Lung microvascular endothelial cell (primary cell): ENCODE results near the gene HLA-A. TPM values are rescaled to one million over a fixed set of nuclear protein-coding genes. Genes with fewer than 3 reads are reported as not detected.

Experiments used
- DNase-seq, 2 donors: peaks; one replicate each; pipeline versions ENCODE4 v3.0.0 to v3.0.0-alpha.2; 2010; ENCODE audit warnings: low read depth in 2 of 2
- total RNA-seq: library from RNA; depleted of rRNA; stranded (reverse); fragments of >200 nt; gene quantifications from 2 replicates; pipeline ENCODE4 v1.2.1, GENCODE V29; 2014

HLA-A gene
- total RNA-seq, 1 donor from 2014 or later, result 593 TPM

- DNase-seq, result no peak
Observed at GRCh38 chr6:29933955-29934354, 8.4 kb upstream of the HLA-A start.

DNA sequence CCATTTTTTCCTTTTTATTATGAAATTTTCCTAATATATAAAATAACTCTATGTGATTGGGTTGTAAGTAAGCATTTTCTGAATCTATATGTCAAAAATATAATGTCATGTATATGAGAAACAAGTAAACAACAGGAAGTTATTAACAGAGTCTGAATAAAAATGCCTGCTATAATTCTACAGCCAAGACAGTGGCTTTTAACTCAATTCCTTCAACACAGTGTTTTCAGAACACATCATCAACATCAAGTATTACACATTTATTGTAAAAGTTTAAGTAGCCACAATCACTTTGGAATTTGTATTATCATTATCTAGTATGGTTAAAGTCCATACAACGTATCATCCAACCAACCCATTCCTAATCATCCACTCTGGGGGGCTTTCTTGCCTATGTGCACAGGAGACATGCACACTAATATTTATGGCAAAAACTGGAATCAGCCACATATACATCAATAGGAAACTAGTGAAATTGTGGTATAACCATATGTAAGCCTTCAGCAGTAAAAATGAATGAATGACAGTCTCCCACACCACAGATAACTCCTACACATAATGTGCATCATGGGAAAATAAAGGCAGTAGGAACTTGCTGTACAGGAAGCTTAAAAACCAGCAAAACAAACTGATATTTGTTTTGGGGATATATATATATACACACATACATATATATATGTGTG lies 6.9 kb upstream of the HLA-A start:
- no peak for DNase-seq

- DNase-seq, result no peak
Observed at GRCh38 chr6:29938746-29939508, 3.4 kb upstream of the HLA-A start.

DNA sequence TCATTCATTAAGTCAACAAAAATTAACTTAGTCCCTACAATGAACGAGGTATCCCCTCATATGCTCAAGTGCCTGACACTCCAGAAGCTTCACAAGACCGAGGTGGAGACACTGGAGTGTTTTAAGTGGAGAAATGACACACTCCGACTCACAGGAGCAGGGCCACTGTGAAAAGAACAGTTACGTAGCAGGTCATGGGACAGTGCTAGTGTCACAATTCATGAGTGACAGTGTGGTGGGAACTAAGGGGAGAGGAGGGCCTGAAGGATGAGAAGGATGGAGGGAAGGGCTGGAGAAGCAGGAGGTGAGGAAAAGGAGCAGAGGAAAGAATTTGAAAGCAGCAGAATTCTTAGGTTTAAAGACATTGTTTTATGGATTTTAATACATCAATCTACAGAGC lies 1.3 kb upstream of the HLA-A start:
- no peak for DNase-seq

GRCh38 chr6:29941471-29941870 lies 861 bp upstream of the HLA-A start:
- peak in 1 of 2 donors; percentile 23 for DNase-seq

DNA sequence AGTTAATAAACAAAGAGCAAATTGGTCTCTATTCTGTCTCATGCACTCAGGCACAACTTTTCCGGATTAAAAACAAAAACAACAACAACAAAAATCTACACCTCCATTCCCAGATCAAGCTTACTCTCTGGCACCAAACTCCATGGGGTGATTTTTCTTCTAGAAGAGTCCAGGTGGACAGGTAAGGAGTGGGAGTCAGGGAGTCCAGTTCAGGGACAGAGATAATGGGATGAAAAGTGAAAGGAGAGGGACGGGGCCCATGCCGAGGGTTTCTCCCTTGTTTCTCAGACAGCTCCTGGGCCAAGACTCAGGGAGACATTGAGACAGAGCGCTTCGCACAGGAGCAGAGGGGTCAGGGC lies 437 bp upstream of the HLA-A start:
- DNase-seq, result no peak

- DNase-seq, result peak; percentile 12 to 45
Observed at GRCh38 chr6:29943053-29943966, 978 bp downstream of the HLA-A start.

DNA sequence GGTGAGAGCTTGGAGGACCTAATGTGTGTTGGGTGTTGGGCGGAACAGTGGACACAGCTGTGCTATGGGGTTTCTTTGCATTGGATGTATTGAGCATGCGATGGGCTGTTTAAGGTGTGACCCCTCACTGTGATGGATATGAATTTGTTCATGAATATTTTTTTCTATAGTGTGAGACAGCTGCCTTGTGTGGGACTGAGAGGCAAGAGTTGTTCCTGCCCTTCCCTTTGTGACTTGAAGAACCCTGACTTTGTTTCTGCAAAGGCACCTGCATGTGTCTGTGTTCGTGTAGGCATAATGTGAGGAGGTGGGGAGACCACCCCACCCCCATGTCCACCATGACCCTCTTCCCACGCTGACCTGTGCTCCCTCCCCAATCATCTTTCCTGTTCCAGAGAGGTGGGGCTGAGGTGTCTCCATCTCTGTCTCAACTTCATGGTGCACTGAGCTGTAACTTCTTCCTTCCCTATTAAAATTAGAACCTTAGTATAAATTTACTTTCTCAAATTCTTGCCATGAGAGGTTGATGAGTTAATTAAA lies 3.0 kb downstream of the HLA-A start:
- no peak for DNase-seq

DNA sequence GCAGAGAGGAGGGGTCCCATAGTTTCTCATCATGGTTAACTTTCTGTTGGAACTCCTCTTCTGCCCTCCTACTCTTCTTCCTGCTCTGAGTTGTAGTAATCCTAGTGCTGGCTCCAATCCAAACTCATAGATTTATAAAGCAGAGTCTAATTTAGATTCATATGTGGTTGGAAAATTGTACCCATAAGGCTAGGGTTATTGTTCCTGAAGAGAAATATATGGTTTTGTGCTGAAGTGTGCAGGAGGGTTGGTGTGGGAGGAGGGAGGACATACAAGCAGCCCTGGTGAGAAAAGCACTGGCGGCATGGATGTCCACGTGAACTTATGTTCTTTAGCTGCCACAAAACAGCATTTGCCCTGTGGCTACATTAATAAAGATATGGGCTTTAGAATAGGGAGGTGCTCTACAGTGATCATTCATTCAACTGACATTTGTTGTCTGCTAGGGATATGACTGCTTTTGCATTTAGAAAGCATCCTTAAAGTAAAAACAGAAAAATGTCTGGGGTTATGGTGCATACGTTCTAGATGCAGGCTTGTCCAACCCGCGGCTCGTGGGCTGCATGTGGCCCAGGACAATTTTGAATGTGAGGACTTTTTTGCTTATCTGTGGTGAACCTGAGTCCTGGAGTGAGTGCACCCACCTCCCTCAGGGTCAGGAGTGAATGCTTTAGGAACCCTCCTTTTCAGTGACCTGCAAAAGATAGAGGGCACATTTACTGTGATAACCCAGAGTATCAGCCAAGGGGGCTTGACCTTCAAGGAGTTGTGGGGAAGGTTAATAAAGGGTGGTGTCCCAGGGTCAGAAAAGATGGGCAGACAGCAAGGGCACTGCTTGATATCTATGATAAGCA lies 4.1 kb downstream of the HLA-A start:
- no peak for DNase-seq

DNA sequence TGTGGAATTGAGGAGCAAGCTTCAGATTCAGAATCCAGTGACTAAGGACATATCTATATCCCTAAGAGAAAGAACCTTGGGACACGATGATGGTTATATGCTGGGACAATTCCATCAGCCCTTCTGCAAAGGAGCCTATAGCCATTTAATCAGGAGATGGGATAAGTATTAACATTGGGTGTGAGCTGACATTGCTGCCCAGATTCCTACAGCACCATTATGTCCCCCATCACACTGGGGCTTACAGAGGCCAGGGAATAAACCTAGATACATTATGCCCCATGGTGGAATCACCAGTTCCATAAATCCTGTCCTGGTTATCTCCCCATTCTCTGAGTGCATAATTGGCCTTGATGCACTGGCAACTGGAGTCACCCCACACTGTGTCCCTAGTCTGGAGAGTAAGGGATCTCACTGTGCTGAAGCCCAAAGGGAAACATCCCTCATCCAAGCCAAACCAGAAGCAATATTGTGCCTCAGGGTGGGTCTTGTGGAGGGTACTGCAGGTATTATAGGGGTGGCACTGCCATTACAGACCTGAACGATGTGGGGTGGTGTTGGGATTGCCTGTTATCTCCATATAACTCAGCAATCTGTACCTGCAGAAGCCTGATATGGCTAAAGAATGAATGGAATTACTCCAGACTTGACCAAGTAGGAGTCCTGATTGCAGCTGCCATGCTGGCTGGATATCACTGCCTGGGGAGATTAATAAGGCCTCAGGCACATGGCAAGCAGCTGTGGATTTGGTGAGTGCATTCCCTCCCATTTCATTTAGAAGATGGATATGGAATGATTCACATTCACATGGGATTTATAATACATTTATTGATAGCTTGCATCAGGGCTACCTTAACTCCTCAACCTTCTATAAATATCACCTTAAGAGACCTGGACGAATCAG lies 5.0 kb downstream of the HLA-A start:
- no peak for DNase-seq

GRCh38 chr6:29948277-29948676 lies 5.9 kb downstream of the HLA-A start:
- DNase-seq, result no peak

DNA sequence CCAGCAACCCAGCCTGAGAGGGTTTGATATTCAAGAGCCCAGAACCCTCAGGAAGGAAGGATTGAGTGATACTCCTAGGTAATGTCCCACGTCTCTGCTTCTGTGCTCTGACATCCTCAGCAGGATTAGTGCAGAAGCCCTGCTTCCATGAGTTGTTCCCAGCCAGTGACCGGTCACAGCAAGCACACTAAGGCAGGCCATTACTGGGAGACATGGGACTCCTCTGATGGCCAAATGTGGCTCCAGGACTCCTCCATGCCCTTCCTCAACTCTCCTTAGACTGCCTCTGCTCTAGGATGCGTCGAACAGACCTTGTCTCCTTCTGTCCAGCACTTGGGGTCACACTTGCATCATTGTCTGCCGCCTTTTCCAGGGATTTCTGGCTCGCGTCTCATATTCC lies 7.6 kb downstream of the HLA-A start:
- DNase-seq, result no peak

DNA sequence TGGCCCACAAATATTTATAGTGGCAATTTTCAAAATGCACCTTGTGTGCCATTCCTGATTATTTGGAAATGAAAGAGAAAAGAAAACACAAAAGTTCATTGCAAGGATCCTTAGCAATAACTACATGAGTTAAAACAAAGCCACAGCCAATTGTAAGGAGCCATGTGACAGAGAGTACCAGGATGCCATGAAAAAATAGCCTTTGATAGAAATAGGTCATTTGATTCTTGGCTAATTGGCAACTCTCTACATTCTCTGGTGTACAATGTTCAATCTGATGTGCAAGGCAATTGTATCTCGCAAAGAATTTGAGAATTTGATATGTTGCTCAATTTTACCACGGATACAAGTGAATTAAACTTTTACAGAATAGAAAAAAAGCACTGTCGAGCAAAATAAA lies 9.6 kb downstream of the HLA-A start:
- no peak for DNase-seq

GRCh38 chr6:29953001-29953441 lies 10.7 kb downstream of the HLA-A start:
- DNase-seq, result no peak

GRCh38 chr6:29953686-29954085 lies 11.4 kb downstream of the HLA-A start:
- no peak for DNase-seq

GRCh38 chr6:29954272-29954671 lies 11.9 kb downstream of the HLA-A start:
- DNase-seq, result no peak

GRCh38 chr6:29955783-29956182 lies 13.5 kb downstream of the HLA-A start:
- DNase-seq, result no peak

DNA sequence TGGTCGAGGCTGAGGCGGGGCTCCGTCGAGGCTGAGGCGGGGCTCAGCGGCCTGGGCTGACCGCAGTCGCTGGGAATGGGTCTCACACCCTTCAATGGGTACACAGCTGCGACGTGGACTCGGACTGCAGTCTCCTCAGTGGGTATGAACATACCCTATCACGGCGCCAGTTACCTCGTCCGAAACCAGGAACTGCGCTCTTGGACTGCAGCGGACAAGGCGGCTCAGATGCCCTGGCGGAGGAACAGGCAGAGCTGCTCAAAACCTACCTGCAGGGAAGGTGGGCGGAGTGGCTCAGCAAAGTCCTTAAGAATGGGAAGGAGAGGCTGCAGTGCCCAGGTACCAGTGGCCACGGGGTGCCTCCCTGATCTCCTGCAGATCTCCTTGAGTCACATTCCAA lies 14.2 kb downstream of the HLA-A start:
- DNase-seq, result no peak

GRCh38 chr6:29958046-29958445 lies 15.7 kb downstream of the HLA-A start:
- DNase-seq, result peak in 1 of 2 donors; percentile 67

DNA sequence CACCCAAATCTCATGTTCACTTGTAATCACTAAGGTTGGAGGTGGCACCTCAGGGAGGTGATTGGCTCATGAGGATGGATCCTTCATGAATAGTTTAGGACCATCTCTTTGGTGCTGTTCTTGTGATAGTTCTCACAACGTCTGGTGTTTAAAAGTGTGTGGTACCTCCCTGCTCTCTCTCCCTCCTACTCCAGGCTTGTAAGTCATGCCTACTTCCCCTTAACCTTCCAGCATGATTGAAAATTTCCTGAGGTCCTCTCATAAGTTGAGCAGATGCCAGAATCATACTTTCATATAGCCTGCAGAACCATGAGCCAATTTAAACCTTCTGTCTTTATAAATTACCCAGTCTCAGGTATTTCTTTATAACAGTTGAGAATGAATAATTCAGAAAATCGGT lies 16.6 kb downstream of the HLA-A start:
- DNase-seq, result peak in 1 of 2 donors; percentile 48
